ENCODE data around the gene PWWP3B. TPM values are rescaled to one million over a fixed set of nuclear protein-coding genes. Genes with fewer than 3 reads are reported as not detected.

The PWWP3B gene
- total and polyA plus RNA-seq, 2 of the 13 experiments (the other 11 are each of a cell fraction or from before 2014, with no cell fraction given): 0.04 TPM; not detected in 1

DNA sequence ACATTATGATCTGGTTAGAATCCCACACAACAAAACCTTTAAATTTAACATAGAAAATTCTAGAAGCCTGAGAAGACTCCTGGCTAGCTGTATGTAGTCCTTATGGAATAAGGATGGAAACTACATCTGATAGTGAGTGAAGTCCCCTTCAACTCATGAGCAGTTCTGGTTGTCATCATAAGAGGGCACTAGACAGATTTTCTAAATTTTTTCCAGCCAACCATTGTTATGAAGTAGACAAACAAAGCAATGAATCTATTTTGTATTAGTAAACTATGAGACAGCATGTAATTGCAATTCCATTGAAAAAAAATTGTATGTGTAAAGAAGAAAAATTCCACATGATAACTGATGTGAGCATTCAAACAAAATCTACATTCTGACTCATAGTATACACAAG, 35.2 kb downstream of the PWWP3B start (continued):
- TF ChIP-seq AKNA (CRISPR knock-in tag; IDR thresholded peaks at IDR 0.05; ENCODE audit: borderline replicate concordance): no peak

GRCh38 chrX:106208154-106208553, 40.0 kb downstream of the PWWP3B start:
- no peaks in the 10 kb centered on the region for H3K36me3 ChIP-seq (replicated peaks in 1 of 2; ENCODE audit: control insufficient read depth in 1 of 2, insufficient read depth in 2 of 2, low read length in 2 of 2)
- H3K4me2 ChIP-seq (ENCODE audit: low read depth, low read length): no peak overlapping the region
- ATAC-seq: no peak
- H4K20me1 ChIP-seq (ENCODE audit: insufficient read depth, low read length): no peaks in the 10 kb centered on the region
- H2AFZ ChIP-seq (ENCODE audit: low read length): no peak overlapping the region
- BruUV-seq (replicated peaks): no TSS peak
- no peak overlapping the region for H3K4me3 ChIP-seq (replicated peaks in 1 of 3; ENCODE audit: insufficient read depth in 1 of 3, low read depth in 2 of 3, low read length in 3 of 3)
- no peak for FAIRE-seq
- no peaks in the 10 kb centered on the region for H3K9me3 ChIP-seq (ENCODE audit: low read length)
- WGBS (ENCODE audit: low lambda C conversion rate): 0% methylated on average over 1 of the region's 1 CpG
- no peak overlapping the region for H3K27ac ChIP-seq (ENCODE audit: extremely low read length, insufficient read depth, low read length)
- H3K79me2 ChIP-seq (ENCODE audit: insufficient read depth, low read length): no peaks in the 10 kb centered on the region
- ChIA-PET CTCF (ENCODE audit: low intra/inter-chr PET ratio, low total read pairs) (no interaction called here), POLR2A (no interaction called here)
- in situ Hi-C loops (cut with HindIII; ENCODE audit: extremely low pct_ligation_motif_present, low pct_unique_long_range_greater_than_20kb) (no loop called here), intact Hi-C loops (cut with micrococcal nuclease; ENCODE audit: unreplicated experiment) (no loop called here)
- no peaks in the 10 kb centered on the region for H3K4me1 ChIP-seq (ENCODE audit: insufficient read depth, low read length)
- no peak overlapping the region for H3K9ac ChIP-seq (ENCODE audit: insufficient read depth, low read depth, low read length)
- H3K27me3 ChIP-seq (ENCODE audit: control insufficient read depth in 1 of 2, insufficient read depth in 2 of 2, low read length in 2 of 2): no peaks in the 10 kb centered on the region
- no peak for DNase-seq (ENCODE audit: low spot score)
- TF ChIP-seq, protein P1, sequence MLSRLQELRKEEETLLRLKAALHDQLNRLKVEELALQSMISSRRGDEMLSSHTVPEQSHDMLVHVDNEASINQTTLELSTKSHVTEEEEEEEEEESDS (CRISPR knock-in tag; IDR thresholded peaks at IDR 0.05; ENCODE audit: borderline replicate concordance): no peak
- no peak for TF ChIP-seq NFE2 (CRISPR knock-in tag; IDR thresholded peaks at IDR 0.05)
- no peak for TF ChIP-seq TSC22D2 (CRISPR knock-in tag; IDR thresholded peaks at IDR 0.05; ENCODE audit: borderline replicate concordance)
- TF ChIP-seq CENPX (CRISPR knock-in tag; IDR thresholded peaks at IDR 0.05): no peak
- no peak for TF ChIP-seq EP300 (IDR thresholded peaks at IDR 0.05; ENCODE audit: low read depth in 2 of 2, low read length in 2 of 2)
- no peak for TF ChIP-seq EP300 (CRISPR knock-in tag; IDR thresholded peaks at IDR 0.05; ENCODE audit: borderline replicate concordance)
- TF ChIP-seq, protein P2, sequence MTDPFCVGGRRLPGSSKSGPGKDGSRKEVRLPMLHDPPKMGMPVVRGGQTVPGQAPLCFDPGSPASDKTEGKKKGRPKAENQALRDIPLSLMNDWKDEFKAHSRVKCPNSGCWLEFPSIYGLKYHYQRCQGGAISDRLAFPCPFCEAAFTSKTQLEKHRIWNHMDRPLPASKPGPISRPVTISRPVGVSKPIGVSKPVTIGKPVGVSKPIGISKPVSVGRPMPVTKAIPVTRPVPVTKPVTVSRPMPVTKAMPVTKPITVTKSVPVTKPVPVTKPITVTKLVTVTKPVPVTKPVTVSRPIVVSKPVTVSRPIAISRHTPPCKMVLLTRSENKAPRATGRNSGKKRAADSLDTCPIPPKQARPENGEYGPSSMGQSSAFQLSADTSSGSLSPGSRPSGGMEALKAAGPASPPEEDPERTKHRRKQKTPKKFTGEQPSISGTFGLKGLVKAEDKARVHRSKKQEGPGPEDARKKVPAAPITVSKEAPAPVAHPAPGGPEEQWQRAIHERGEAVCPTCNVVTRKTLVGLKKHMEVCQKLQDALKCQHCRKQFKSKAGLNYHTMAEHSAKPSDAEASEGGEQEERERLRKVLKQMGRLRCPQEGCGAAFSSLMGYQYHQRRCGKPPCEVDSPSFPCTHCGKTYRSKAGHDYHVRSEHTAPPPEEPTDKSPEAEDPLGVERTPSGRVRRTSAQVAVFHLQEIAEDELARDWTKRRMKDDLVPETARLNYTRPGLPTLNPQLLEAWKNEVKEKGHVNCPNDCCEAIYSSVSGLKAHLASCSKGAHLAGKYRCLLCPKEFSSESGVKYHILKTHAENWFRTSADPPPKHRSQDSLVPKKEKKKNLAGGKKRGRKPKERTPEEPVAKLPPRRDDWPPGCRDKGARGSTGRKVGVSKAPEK (CRISPR knock-in tag; IDR thresholded peaks at IDR 0.05; ENCODE audit: borderline replicate concordance): no peak
- no peak for TF ChIP-seq FIP1L1 (IDR thresholded peaks at IDR 0.05; ENCODE audit: borderline replicate concordance, insufficient read depth, low read depth, low read length)
- no peak for TF ChIP-seq ZKSCAN1 (IDR thresholded peaks at IDR 0.05; ENCODE audit: low read length)
- no peak for TF ChIP-seq ZNF772 (CRISPR knock-in tag; IDR thresholded peaks at IDR 0.05)
- TF ChIP-seq KDM6A (CRISPR knock-in tag; IDR thresholded peaks at IDR 0.05; ENCODE audit: low read depth): no peak
- no peak for TF ChIP-seq KDM1A (CRISPR knock-in tag; IDR thresholded peaks at IDR 0.05)
- no peak for TF ChIP-seq NR0B2 (CRISPR knock-in tag; IDR thresholded peaks at IDR 0.05)
- TF ChIP-seq ZNF768 (CRISPR knock-in tag; IDR thresholded peaks at IDR 0.05): no peak
- no peak for TF ChIP-seq ZFP90 (CRISPR knock-in tag; IDR thresholded peaks at IDR 0.05; ENCODE audit: borderline replicate concordance)
- no peak for TF ChIP-seq ZNF672 (CRISPR knock-in tag; IDR thresholded peaks at IDR 0.05)

Measured in HepG2 (cell line).